ENCODE measurements around the gene CNNM3.

- TF ChIP-seq POLR2A (IDR thresholded peaks at IDR 0.05; ENCODE audit: low read depth, low read length) (no peak), TAF1 (IDR thresholded peaks at IDR 0.05; ENCODE audit: low read depth, low read length) (no peak)
Observed at GRCh38 chr2:96799623-96799935, 16.5 kb upstream of the CNNM3 start.
